NOMO-1 (cell line): ENCODE measurements around the gene SFI1.
"Not testable (repeated sequence)": the region's sequence is repeated elsewhere in the genome, so short reads cannot be mapped to it uniquely, and the experiment has no call there.

Source experiments
- DNase-seq, 2 experiments: peaks; one replicate each; lab custom pipeline; 2025; ENCODE audit not compliant: unreplicated experiment in 2 of 2; lab: John Stamatoyannopoulos, UW

SFI1 gene

GRCh38 chr22:31491218-31491962, 4.9 kb upstream of the SFI1 start:
- DNase-seq, result no peak

- no peak for DNase-seq
Observed at GRCh38 chr22:31492151-31492550, 4.2 kb upstream of the SFI1 start.

- not testable (repeated sequence) for DNase-seq
Observed at GRCh38 chr22:31493355-31493754, 3.0 kb upstream of the SFI1 start.

- no peak for DNase-seq
Observed at GRCh38 chr22:31495343-31495742, 993 bp upstream of the SFI1 start.

GRCh38 chr22:31496735-31497146, 405 bp downstream of the SFI1 start:
- DNase-seq, result peak; percentile 6 to 32

GRCh38 chr22:31497148-31497938, 1.0 kb downstream of the SFI1 start:
- DNase-seq, result no peak

- no peak for DNase-seq
Observed at GRCh38 chr22:31501738-31502137, 5.4 kb downstream of the SFI1 start.

- no peak for DNase-seq
Observed at GRCh38 chr22:31503211-31503964, 7.1 kb downstream of the SFI1 start.

- no peak for DNase-seq
Observed at GRCh38 chr22:31504282-31504681, 7.9 kb downstream of the SFI1 start.

GRCh38 chr22:31507517-31507916, 11.2 kb downstream of the SFI1 start:
- DNase-seq, result not testable (repeated sequence)

- DNase-seq, result no peak
Observed at GRCh38 chr22:31508536-31508935, 12.2 kb downstream of the SFI1 start.

- no peak for DNase-seq
Observed at GRCh38 chr22:31509061-31509762, 12.9 kb downstream of the SFI1 start.

- no peak for DNase-seq
Observed at GRCh38 chr22:31520051-31520450, 23.7 kb downstream of the SFI1 start.

GRCh38 chr22:31524132-31524531, 27.8 kb downstream of the SFI1 start:
- DNase-seq, result not testable (repeated sequence)

GRCh38 chr22:31526270-31526669, 29.9 kb downstream of the SFI1 start:
- DNase-seq, result no peak

- no peak for DNase-seq
Observed at GRCh38 chr22:31530823-31531195, 34.5 kb downstream of the SFI1 start.

GRCh38 chr22:31532060-31532459, 35.7 kb downstream of the SFI1 start:
- no peak for DNase-seq

- no peak for DNase-seq
Observed at GRCh38 chr22:31533374-31533773, 37.0 kb downstream of the SFI1 start.

- no peak for DNase-seq
Observed at GRCh38 chr22:31537019-31537535, 40.7 kb downstream of the SFI1 start.

GRCh38 chr22:31538815-31539214, 42.5 kb downstream of the SFI1 start:
- DNase-seq, result no peak

- not testable (repeated sequence) for DNase-seq
Observed at GRCh38 chr22:31540166-31540565, 43.8 kb downstream of the SFI1 start.
